Trophoblast cell (in vitro differentiated cells and primary cell): ENCODE data around the gene PPM1F.
A peak's percentile ranks its signal among the peaks of the same experiment; 100 is the strongest.
"Not testable (repeated sequence)": the region's sequence is repeated elsewhere in the genome, so short reads cannot be mapped to it uniquely, and the experiment has no call there.

Experiments used
- DNase-seq, 2 donors: peaks; one replicate each; pipeline ENCODE4 v3.0.0-alpha.2; 2016
- H2AFZ ChIP-seq: 2 replicates; pipeline ENCODE4 v1.6.1; 2013; ENCODE audit warnings: low read length, moderate library complexity, mild to moderate bottlenecking; ENCODE audit not compliant: insufficient read depth, poor library complexity
- H2AK5ac ChIP-seq: 2 replicates; pipeline ENCODE4 v1.6.1; 2013; ENCODE audit warnings: mild to moderate bottlenecking, low read length
- H2BK120ac ChIP-seq: 2 replicates; pipeline ENCODE4 v1.6.1; 2013; ENCODE audit warnings: low read length, mild to moderate bottlenecking, moderate library complexity; ENCODE audit not compliant: insufficient read depth, poor library complexity
- H2BK12ac ChIP-seq: 2 replicates; pipeline ENCODE4 v1.6.1; 2013; ENCODE audit warnings: mild to moderate bottlenecking, low read length, moderate library complexity
- H2BK5ac ChIP-seq: 2 replicates; pipeline ENCODE4 v1.6.1; 2013; ENCODE audit warnings: low read length, low read depth, moderate library complexity, mild to moderate bottlenecking; ENCODE audit not compliant: poor library complexity
- H3K14ac ChIP-seq: 2 replicates; pipeline ENCODE4 v1.6.1; 2013; ENCODE audit warnings: mild to moderate bottlenecking, low read length
- H3K18ac ChIP-seq: 2 replicates; pipeline ENCODE4 v1.6.1; 2013; ENCODE audit warnings: mild to moderate bottlenecking, low read length
- H3K23ac ChIP-seq: 2 replicates; pipeline ENCODE4 v1.6.1; 2013; ENCODE audit warnings: low read length
- H3K27ac ChIP-seq: 2 replicates; pipeline ENCODE4 v1.5.1; 2013; ENCODE audit warnings: low read depth, mild to moderate bottlenecking, inconsistent platforms, low read length, moderate library complexity
- H3K27me3 ChIP-seq: 2 replicates; pipeline ENCODE4 v1.6.1; 2013; ENCODE audit warnings: inconsistent platforms, mild to moderate bottlenecking, low read length, moderate library complexity; ENCODE audit not compliant: insufficient read depth
- H3K36me3 ChIP-seq, 2 experiments: 1 replicate in 1 of 2; 2 replicates in 1 of 2; pipeline ENCODE4 v1.6.1; 2013; ENCODE audit warnings: low read length in 2 of 2, mild to moderate bottlenecking in 2 of 2, moderate library complexity in 1 of 2; ENCODE audit not compliant: insufficient read depth in 2 of 2, control insufficient read depth in 1 of 2
- H3K4ac ChIP-seq: 2 replicates; pipeline ENCODE4 v1.6.1; 2013; ENCODE audit warnings: low read depth, mild to moderate bottlenecking, low read length, moderate library complexity
- H3K4me1 ChIP-seq, 2 experiments: 1 replicate in 1 of 2; 2 replicates in 1 of 2; pipeline ENCODE4 v1.6.1; 2013; ENCODE audit warnings: low read length in 2 of 2, mild to moderate bottlenecking in 2 of 2, moderate library complexity in 1 of 2; ENCODE audit not compliant: insufficient read depth in 2 of 2, control insufficient read depth in 1 of 2
- H3K4me2 ChIP-seq: 2 replicates; pipeline ENCODE4 v1.6.1; 2013; ENCODE audit warnings: inconsistent platforms, mild to moderate bottlenecking, low read length, moderate library complexity
- H3K4me3 ChIP-seq: 2 replicates; pipeline ENCODE4 v1.5.1; 2013; ENCODE audit warnings: mild to moderate bottlenecking, low read depth, low read length, inconsistent platforms
- H3K79me1 ChIP-seq: one replicate; pipeline ENCODE4 v1.6.1; 2013; ENCODE audit warnings: low read length
- H3K79me2 ChIP-seq: 2 replicates; pipeline ENCODE4 v1.6.1; 2013; ENCODE audit warnings: low read length, mild to moderate bottlenecking; ENCODE audit not compliant: control insufficient read depth, insufficient read depth, poor library complexity
- H3K9ac ChIP-seq: 2 replicates; pipeline ENCODE4 v1.6.1; 2013; ENCODE audit warnings: mild to moderate bottlenecking, low read length
- H3K9me3 ChIP-seq: 2 replicates; pipeline ENCODE4 v1.6.1; 2013; ENCODE audit warnings: low read depth, mild to moderate bottlenecking, control low read depth, inconsistent platforms, low read length; ENCODE audit not compliant: insufficient read depth
- H4K12ac ChIP-seq: 2 replicates; pipeline ENCODE4 v1.6.1; 2013; ENCODE audit warnings: low read depth, mild to moderate bottlenecking, low read length, moderate library complexity
- H4K8ac ChIP-seq: 2 replicates; pipeline ENCODE4 v1.6.1; 2013; ENCODE audit warnings: low read depth, mild to moderate bottlenecking, low read length, moderate library complexity
- H4K91ac ChIP-seq: one replicate; pipeline ENCODE4 v1.6.1; 2013; ENCODE audit warnings: low read depth, mild to moderate bottlenecking, low read length, moderate library complexity
- WGBS: extraction: QIAGEN DNeasy Blood & Tissue Kit; methylation state at CpG from one replicate; pipeline ENCODE4 v1.1.7; 2013; ENCODE audit warnings: missing lambda C conversion rate; ENCODE audit not compliant: insufficient read length, insufficient coverage; ENCODE audit errors: extremely low coverage; 5-methylcytosine and 5-hydroxymethylcytosine counted together

Gene PPM1F

DNA sequence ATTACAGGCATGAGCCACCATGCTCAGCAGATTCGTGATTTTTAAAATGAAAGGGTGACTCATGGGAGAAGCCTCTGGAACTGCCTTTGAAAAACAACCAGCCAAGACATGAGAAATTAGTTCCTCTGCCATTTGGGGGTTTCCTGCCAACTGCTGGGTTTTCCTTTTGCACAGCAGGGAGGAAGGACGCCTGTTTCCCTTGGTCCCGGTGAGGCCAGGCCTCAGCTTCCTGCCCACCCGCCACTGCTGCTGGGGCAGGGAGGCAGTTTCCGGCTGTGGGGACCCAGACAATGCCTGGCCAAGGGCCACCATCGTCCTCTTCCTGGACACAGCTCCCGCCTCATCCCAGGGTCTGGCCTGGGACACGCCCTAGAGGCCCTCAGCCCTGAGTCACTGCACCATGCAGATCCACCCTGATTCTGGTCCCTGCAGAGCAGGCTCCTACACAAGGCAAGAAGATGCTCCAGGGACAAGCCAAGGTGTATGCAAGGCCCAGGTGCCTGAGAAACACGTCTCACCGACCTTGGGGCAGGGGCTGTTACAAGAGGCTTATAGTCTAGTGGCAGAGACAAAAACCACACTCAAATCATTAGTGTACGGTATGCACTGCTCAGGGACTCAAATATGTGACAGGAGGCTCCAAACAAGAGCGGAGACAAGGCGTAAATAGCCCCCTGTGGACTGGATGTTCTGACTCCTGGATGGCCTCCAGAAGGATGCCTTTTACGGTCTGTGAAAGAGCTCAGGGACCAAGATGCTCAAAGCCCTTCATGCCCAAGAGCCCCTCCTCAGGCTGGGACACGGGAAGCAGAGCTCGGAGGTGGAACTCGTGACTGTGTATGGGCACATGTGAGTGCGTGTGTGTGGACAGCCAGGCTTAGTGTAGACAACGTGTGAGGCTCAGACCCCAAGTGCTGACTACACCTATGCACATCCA, 10.0 kb downstream of the PPM1F start:
- Histone ChIP-seq H2AK5ac (no peak overlapping the region), H2BK120ac (no peak overlapping the region), H3K27ac (no peak overlapping the region), H3K4me2 (no peak overlapping the region), H3K79me2 (peaks cover 3% of the 10 kb centered on the region), H3K36me3 (peaks cover 38 to 42% of the 10 kb centered on the region in 2 experiments), H3K18ac (no peak overlapping the region), H4K91ac (no peak overlapping the region), H3K9me3 (peaks cover 5% of the 10 kb centered on the region), H2BK5ac (no peak overlapping the region), H2AFZ (no peak overlapping the region), H3K4me3 (no peak overlapping the region), H3K4me1 (peaks cover under 1 to 8% of the 10 kb centered on the region in 2 experiments), H4K8ac (no peak overlapping the region), H2BK12ac (no peak overlapping the region), H3K23ac (no peak overlapping the region), H3K79me1 (peaks cover 4% of the 10 kb centered on the region), H4K12ac (no peak overlapping the region), H3K14ac (no peak overlapping the region), H3K4ac (no peak overlapping the region), H3K27me3 (no peaks in the 10 kb centered on the region), H3K9ac (no peak overlapping the region)
- no CpG with 5 or more reads among the region's 19 CpGs for whole genome bisulfite sequencing
- DNase-seq = peak; percentile 16 to 67

DNA sequence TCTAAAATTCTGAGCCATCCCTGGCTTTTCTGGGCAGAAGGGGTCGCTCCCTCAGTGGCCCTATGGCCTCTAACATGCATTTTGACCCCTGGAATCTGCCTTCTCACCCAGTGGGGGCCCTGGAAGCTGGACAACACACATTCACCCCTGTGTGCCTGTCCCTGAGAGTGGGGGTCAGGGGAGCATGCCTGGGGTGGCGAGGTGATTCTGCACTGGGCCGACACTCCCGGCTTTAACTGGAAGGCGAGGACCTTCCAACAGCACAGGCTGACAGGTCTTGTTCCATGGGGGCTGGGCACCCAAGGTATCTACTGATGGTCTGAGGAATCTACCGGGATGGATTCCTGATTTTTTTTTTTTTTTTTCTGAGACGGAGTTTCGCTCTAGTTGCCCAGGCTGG, 10.7 kb downstream of the PPM1F start:
- no peak overlapping the region for H3K4ac ChIP-seq
- H2AFZ ChIP-seq = no peak overlapping the region
- no peak overlapping the region for H4K12ac ChIP-seq
- H3K23ac ChIP-seq = no peak overlapping the region
- peaks cover 3% of the 10 kb centered on the region for H3K79me2 ChIP-seq
- H3K9ac ChIP-seq = no peak overlapping the region
- WGBS = no CpG with 5 or more reads among the region's 8 CpGs
- H3K14ac ChIP-seq = no peak overlapping the region
- H2BK12ac ChIP-seq = no peak overlapping the region
- no peak overlapping the region for H2BK5ac ChIP-seq
- H2AK5ac ChIP-seq = no peak overlapping the region
- H3K36me3 ChIP-seq = peaks cover 44% of the 10 kb centered on the region in 2 experiments
- H3K18ac ChIP-seq = no peak overlapping the region
- H3K27ac ChIP-seq = no peak overlapping the region
- no peak overlapping the region for H4K8ac ChIP-seq
- H3K27me3 ChIP-seq = no peaks in the 10 kb centered on the region
- peaks cover 5 to 10% of the 10 kb centered on the region in 2 experiments for H3K4me1 ChIP-seq
- H3K79me1 ChIP-seq = peaks cover 4% of the 10 kb centered on the region
- H3K4me3 ChIP-seq = no peak overlapping the region
- H3K4me2 ChIP-seq = no peak overlapping the region
- H4K91ac ChIP-seq = no peak overlapping the region
- DNase-seq = no peak
- peaks cover 5% of the 10 kb centered on the region for H3K9me3 ChIP-seq
- no peak overlapping the region for H2BK120ac ChIP-seq

DNA sequence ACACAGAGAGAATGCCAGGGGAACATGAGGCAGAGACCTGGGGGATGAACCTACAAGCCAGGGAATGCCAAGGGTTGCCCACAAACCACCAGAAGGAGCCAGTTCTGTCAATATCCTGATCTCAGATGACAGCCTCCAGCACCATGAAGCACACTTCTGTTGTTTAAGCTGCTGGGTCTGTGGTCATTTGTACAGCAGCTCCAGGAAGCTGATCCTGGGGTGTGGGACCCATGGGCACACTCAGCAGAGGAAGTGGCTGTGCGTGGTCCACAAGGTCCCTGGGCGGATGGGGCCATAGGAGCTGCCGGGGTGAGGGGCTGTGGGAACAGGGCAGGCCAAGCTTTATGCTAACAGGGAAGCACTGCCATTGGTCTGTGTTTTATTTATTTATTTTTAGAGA, 12.1 kb downstream of the PPM1F start:
- Histone ChIP-seq H3K79me2 (peaks cover 3% of the 10 kb centered on the region), H2AFZ (no peak overlapping the region), H4K12ac (no peak overlapping the region), H3K9ac (no peak overlapping the region), H3K23ac (no peak overlapping the region), H2BK5ac (no peak overlapping the region), H3K4me3 (no peak overlapping the region), H4K91ac (no peak overlapping the region), H2AK5ac (no peak overlapping the region), H3K4ac (no peak overlapping the region), H2BK120ac (no peak overlapping the region), H3K79me1 (peaks cover 4% of the 10 kb centered on the region), H3K4me1 (peaks cover 5 to 10% of the 10 kb centered on the region in 2 experiments), H4K8ac (no peak overlapping the region), H2BK12ac (no peak overlapping the region), H3K4me2 (no peak overlapping the region), H3K18ac (no peak overlapping the region), H3K27me3 (no peaks in the 10 kb centered on the region), H3K27ac (no peak overlapping the region), H3K14ac (no peak overlapping the region), H3K9me3 (peaks cover 5% of the 10 kb centered on the region), H3K36me3 (peaks cover 41 to 44% of the 10 kb centered on the region in 2 experiments)
- no CpG with 5 or more reads among the region's 3 CpGs for WGBS
- DNase-seq = no peak

DNA sequence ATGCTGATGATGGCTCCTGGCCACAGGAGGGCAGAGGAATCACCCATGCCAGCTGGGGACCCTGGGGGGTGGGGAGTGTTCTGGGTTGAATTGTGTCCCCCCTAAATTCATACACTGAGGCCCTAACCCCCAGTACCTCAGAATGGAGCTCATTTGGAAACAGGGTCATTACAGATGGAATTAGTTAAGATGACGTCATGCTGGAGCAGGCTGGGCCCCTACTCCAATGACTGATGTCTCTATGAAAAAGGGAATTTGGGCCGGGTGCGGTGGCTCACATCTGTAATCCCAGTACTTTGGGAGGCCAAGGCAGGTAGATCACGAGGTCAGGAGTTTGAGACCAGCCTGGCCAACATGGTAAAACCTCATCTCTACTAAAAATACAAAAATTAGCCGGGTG, 12.7 kb downstream of the PPM1F start:
- H2BK12ac ChIP-seq, H3K9me3 ChIP-seq, H3K27me3 ChIP-seq, H2AK5ac ChIP-seq, H3K23ac ChIP-seq, H3K27ac ChIP-seq, H2BK5ac ChIP-seq, H3K18ac ChIP-seq, H4K8ac ChIP-seq, H3K9ac ChIP-seq, DNase-seq, H2AFZ ChIP-seq, H4K12ac ChIP-seq, H4K91ac ChIP-seq, H3K14ac ChIP-seq, H2BK120ac ChIP-seq, H3K4me3 ChIP-seq, H3K79me2 ChIP-seq, H3K4me2 ChIP-seq, H3K79me1 ChIP-seq, H3K4ac ChIP-seq: not testable (repeated sequence)
- Histone ChIP-seq H3K4me1 (peaks cover 5 to 10% of the 10 kb centered on the region in 2 experiments), H3K36me3 (peaks cover 35 to 39% of the 10 kb centered on the region in 2 experiments)
- WGBS = no CpG with 5 or more reads among the region's 5 CpGs
